ENCODE measurements around the gene CASKIN2.

CASKIN2 gene

DNA sequence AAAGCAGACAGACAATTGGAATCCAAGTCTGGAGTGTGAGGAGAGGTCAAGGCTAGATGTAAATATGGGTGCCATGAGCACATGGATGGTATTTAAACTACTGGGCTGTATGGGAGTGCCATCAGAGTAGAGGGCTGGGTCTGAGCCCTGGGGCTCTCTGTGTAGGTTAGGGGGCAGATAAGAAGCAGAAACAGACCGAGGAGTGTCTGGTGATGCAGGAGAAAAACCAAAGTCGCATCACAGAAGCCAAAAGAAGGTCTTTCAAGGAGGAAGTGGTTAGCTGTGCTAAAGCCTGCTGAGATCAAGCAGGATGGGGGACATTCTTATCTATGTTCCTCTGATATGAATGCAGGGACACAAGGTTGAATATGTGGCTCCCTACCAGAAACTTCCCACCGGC lies 2.9 kb upstream of the CASKIN2 start:
- DNase-seq = no peak

DNA sequence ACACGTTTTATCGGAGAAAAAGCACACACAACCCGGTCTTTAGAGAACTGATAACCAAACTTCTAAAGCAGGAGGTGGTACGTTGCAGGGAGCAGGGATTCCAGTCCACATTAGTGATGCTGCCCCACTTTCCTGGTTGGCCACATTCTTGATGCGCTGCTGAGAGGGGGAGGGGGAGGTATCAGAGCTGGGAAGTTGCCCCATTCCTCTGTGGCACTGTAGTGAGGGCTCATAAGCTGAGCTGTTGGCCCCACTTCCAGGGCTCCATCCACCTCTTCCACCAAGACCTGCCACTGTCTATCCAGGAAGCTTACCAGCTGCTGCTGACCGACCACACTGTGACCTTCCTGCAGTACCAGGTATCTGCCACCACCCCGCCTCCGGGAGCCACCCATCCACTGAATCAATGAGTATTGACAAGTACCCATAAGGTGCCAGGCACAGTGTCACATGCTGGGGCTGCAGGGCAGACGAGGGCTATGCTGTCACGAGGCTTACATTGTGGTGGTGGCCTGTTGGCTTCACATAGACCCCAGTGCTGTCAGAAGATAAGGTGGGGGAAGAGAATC lies 2.0 kb upstream of the CASKIN2 start:
- no peak for DNase-seq

DNA sequence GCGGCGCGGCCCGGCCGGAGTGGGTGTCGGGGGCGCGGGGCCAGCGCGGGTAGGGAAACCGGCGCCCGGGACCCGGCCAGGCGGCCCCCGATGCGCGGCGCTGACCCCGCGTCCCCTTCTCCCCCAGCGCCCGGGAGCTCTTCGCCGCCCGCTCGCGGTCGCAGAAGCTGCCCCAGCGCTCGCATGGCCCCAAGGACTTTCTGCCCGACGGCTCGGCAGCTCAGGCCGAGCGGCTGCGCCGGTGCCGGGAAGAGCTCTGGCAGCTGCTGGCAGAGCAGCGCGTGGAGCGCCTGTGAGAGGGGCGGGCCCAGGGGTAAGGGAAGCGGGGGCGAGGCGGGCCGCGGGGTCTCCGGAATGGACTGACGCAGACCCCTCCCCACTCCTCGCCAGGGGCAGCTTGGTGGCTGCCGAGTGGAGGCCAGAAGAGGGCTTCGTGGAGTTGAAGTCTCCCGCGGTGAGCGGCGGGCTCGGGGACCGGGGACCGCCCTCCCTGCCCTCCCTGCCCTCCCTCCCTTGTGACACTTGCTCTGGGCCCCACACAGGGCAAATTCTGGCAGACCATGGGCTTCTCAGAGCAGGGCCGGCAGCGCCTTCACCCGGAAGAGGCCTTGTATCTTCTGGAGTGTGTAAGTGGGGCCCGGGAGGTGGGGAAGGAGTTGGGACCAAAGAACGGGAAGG lies 1.4 kb upstream of the CASKIN2 start:
- DNase-seq = no peak

GRCh38 chr17:75516255-75516618 lies 900 bp upstream of the CASKIN2 start, which contains the start of gene TSEN54:
Gene TSEN54 (plus strand): TSS chr17:75516528. CDS start chr17:75516561, 33 bp downstream.
- DNase-seq = peak; percentile 88 to 89

DNA sequence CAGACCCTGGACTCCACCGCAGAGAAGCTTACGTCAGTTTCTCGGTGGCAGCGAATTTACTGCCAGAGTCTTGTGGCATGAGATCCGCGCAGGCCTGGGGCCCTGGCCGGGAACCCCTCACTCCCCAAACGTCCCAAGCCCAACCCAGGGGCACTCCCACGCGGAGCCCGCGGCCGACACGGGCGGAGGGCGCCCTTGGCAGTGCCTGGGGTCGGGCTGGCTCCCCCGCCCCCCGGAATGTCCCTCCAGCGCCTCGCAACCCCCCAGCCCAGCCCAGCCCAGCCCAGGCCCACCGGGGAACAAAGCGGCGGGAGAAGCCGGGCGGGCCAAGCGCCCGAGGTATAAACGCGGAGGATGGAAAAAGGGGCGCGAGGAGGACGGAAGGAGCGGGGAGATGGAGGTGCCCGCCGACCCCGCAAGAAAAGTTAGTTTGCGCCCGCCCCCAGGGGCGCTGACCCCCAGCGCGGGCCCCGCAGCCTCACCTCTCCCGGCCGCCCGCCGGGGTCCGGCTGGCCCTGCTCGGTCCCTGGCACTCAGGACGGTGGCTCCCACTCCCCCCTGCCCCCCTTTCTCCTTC lies 330 bp downstream of the CASKIN2 start:
- no peak for DNase-seq

DNA sequence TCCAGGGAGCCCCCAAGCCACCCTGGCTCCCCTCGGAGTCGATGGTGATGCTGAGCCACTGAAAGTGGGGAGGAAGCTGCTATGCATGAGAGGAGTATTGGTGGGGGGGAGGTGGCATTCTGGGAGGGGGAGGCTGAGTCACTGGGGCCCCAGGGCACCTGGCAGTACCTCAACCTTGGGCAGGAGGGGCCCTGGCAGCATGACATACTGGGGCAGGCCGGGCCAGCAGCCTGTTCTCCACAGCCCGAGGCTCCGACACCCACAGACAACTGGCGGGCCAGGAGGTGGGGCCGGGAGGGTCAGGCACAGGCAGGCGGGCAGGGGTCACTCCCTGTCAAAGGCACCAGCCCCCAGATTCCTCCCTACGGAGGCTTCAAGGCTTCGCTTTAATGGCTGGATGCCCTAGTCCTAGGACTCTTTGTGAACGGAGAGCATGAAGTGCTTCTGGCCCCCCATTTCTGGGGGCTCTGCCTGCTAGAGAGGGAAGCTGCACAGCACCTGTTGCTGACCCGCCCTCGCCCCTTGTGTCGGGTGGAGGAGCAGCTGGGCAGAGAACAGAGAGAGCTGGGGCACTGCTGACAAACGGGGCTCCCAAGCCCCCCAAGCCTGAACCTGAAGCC lies 928 bp downstream of the CASKIN2 start:
- DNase-seq = no peak

- DNase-seq = no peak
These were observed 1.7 kb downstream of the CASKIN2 start for GRCh38 chr17:75513641-75514000.

DNA sequence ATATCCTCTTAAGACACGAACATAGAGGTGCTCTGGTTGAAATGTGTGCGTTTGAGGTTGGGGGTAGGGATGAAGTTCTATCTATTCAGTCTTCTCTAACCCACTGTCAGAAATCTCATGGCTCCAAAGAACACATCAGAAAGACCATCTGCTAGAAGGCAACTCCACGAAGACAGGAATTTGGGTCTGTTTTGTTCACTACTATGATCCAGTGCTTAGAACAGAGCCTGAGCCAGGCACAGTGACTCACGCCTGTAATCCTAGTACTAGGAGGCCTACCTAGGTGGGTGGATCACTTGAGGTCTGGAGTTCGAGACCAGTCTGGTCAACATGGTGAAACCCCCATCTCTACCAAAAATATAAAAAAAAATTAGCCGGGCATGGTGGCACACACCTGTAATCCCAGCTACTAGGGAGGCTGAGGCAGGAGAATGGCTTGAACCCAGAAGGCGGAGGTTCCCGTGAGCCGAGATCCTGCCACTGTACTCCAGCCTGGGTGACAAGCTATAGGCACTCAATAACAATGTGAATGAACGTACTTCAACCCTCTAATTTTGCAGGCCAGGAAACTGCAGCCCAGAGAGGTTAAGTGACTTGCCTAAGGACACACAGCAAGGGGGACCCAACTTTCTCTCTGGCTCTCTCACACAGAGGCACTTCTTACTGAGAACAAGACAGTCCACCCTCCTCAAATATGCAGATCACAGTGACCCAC lies 2.3 kb downstream of the CASKIN2 start:
- no peak for DNase-seq

GRCh38 chr17:75511610-75512575 lies 3.4 kb downstream of the CASKIN2 start:
- no peak for DNase-seq

DNA sequence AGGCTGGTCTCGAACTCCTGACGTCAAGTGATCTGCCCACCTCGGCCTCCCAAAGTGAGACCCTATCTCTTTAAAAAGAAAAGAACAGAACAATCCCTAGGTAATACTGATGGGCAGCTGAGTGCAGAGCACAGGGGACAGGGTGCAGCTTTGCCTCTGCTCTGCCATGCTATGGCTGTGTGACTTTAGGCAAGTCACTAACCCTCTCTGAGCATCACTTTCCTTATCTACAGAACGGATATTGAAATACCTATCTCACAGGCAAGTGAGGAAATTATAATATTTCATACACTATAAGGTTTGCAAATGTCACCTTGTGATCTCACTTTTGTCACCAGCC lies 4.1 kb downstream of the CASKIN2 start:
- DNase-seq = no peak

DNA sequence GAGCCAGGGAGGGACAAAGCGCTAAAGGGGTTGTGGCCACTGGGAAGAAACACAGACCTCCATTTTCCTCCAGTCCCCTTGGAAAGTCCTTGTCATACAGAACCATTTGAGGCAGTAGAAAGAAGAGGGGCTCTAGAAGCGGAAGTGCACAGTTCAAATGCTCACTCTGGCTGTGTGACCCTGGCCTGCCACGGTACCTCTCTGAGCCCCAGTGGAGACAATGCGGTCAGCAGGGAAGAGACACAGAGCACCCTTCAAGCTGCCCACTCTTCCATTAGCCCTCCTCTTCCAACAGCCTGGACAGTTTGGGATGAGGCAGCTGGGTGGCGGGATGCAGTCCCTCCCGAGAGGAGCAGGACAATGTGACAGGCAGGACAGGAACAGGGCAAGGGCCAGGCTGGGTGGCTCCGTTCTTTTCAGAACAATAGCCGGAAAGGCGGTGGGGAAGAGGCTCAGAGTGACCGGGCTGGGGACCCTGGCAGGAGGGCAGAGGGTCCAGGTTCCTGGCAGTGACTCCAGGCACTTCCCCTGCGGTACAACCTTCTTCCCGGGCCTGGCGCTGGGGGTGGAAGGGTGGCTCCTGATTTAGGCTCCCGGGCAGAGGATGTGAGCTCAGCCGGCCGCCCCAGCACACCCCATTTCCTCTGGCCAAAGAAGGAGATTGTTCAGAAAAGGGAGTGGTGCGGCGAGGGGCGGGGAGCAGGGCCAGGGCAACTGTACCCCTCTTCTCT lies 5.6 kb downstream of the CASKIN2 start:
- no peak for DNase-seq

- no peak for DNase-seq
These were observed 6.4 kb downstream of the CASKIN2 start for GRCh38 chr17:75508931-75509361.

DNA sequence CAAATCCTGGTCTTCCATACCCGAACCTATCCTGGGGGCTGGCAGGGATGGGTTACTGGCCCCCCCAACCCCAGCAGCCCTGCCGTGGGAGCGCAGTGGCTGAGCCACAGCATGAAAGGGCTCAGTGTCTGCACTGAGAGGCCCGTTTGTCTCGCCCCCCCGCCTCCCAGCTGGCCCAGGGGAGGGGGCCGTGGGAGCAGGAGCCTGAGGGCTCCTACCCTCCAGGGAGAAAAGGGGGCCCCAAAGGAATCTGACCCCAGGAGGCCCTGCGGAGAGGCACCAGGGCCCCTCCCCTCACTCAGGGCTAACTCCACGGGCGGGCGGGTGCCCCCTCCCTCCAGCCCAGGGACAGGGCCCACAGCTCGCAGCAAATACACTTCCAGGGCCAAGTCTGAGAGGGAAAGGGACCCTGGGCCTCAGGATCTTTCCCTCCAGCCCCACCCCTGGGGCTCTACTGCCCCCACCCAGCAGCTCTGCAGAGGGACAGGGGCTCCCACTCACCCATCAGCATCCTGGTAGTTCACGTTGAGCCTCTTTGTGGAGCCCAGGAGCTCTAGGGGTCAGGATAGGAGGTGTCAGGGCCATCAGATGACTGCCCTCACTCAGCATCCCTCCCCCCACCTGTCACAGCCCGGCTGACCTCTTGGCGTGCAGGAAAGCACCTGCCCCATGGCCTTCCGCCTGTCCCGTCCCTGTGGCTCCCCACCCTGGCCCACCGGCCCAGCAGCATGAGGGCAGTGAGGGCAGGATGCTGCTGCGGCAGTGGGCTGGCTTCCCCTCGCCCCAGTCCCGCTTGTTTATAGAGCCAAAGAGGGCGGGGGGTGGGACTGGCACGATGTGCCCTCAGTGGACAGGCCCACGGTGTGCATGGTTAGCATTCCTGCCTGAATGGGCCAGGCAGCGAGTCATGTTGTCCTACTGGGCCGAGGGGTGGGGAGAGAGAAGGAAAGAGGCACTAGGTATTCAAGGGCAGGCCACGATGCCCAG lies 7.3 kb downstream of the CASKIN2 start:
- DNase-seq = peak; percentile 77 to 82

DNA sequence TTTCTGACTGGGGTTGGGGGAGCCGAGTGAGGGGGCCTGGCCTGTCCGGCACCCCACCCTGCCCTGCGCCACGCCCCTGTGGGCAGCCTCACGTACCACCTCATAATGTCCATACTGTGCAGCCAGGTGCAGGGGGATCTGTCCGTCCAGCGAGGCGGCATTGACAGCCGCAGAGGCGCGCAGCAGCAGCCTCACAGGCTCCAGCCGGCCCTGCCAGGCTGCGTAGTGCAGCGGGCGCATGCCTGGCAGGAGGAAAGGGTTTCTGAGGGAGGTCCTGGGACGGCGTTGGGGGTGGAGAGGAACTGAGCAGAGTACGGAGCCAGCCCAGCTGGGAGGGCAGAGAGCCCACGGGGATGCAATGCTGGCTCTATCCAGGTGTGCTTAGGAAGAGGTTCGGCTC lies 8.4 kb downstream of the CASKIN2 start:
- DNase-seq = no peak

GRCh38 chr17:75506134-75506533 lies 9.2 kb downstream of the CASKIN2 start:
- no peak for DNase-seq

- no peak for DNase-seq
These were observed 9.7 kb downstream of the CASKIN2 start for GRCh38 chr17:75505640-75506039.

GRCh38 chr17:75505152-75505409 lies 10.3 kb downstream of the CASKIN2 start:
- no peak for DNase-seq

DNA sequence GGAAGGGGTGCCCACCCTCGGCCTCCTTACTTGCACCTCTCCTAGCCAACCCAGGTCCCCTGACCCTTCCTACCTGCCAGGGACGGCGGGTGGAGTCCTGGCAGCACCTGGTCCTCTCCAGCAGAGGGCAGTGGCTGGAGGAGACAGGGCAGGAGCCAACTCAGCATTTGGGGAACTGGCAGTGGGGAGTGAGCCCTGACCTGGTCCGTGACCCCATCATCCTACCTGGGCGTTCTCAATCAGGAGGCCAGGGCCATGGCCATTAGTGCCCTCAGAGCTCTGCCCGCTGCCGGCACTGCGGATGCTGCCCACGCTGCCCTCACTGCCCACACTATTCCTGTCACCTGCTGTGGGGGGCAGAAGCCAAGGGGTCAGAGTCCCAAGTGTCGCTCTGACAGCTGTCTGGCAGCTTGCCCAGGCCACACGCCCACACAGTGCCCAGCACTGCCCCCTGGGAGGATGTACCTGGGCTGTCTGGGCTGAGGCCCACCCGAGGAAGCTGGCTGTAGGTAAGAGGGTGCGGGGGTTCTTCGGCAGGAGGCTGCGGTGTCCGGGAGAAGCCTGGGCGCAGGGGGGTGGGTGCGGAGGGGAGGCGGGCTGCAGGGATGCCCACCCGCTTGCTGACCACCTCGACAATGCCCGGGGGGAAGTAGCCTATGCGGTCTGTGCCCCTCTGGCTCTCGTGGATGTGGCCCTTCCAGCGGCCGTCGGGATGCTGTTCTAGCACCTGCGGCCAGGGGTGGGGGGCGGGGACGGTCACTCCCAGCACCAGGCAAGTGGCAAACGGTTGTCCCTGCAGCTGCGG lies 10.8 kb downstream of the CASKIN2 start:
- DNase-seq = no peak

- no peak for DNase-seq
These were observed 11.4 kb downstream of the CASKIN2 start for GRCh38 chr17:75503976-75504346.
